WTC11 (cell line): Measurements from ENCODE around the gene TYRO3. TPM values are rescaled to one million over a fixed set of nuclear protein-coding genes. Genes with fewer than 3 reads are reported as not detected.
A peak's percentile ranks its signal among the peaks of the same experiment; 100 is the strongest.

ENCODE experiments used
- ATAC-seq: fragments of 200-7000 bp; cut with Tn5 transposase; 2 replicates; pipeline ENCODE4 v1.10.0; 2021; ENCODE audit warnings: mild to moderate bottlenecking, moderate library complexity
- CTCF ChIA-PET: fragments of 300-600 bp; sonication (Branson Sonifier 250); formaldehyde crosslinking; loops from one replicate; lab custom pipeline; 2021; ENCODE audit warnings: antibody characterized with exemption; lab: Charles Lee
- POLR2A ChIA-PET: fragments of 350-600 bp; sonication (Branson Sonifier 250); formaldehyde crosslinking; loops from one replicate; lab custom pipeline; 2021; ENCODE audit warnings: antibody characterized with exemption; lab: Charles Lee
- DNase-seq: peaks from one replicate; pipeline ENCODE4 v3.0.0; 2021; ENCODE audit warnings: low spot score
- H3K27ac Mint-ChIP-seq: 2 replicates; pipeline ENCODE4 v1.8.0; 2021; ENCODE audit warnings: mixed read lengths
- H3K27me3 Mint-ChIP-seq: 2 replicates; pipeline ENCODE4 v1.8.0; 2021; ENCODE audit warnings: low read depth, mild to moderate bottlenecking, moderate library complexity, mixed read lengths
- H3K36me3 Mint-ChIP-seq: 2 replicates; pipeline ENCODE4 v1.8.0; 2021; ENCODE audit warnings: mixed read lengths
- H3K4me1 Mint-ChIP-seq: 2 replicates; pipeline ENCODE4 v1.8.0; 2022; ENCODE audit warnings: mixed read lengths
- H3K4me3 Mint-ChIP-seq: 2 replicates; pipeline ENCODE4 v1.8.0; 2021; ENCODE audit warnings: mild to moderate bottlenecking, moderate library complexity, mixed read lengths
- H3K9me3 Mint-ChIP-seq: 2 replicates; pipeline ENCODE4 v1.8.0; 2021; ENCODE audit warnings: mixed read lengths
- CREB1 ChIP-seq: sonication (generic); formaldehyde crosslinking; IDR thresholded peaks from 2 replicates; pipeline ENCODE4 v1.8.0; 2023; ENCODE audit warnings: mild to moderate bottlenecking, missing genetic modification reagents
- GTF2I ChIP-seq: fragments of 250-450 bp; sonication (Bioruptor Pico); conservative IDR thresholded peaks from 2 replicates; pipeline ENCODE4 v1.4.0; 2021; ENCODE audit warnings: mild to moderate bottlenecking
- HMGA2 ChIP-seq: fragments of 250-450 bp; sonication (Bioruptor Pico); IDR thresholded peaks from 2 replicates; pipeline ENCODE4 v1.4.0; 2021; ENCODE audit warnings: mild to moderate bottlenecking, moderate library complexity
- IRF2 ChIP-seq: sonication (generic); formaldehyde crosslinking; IDR thresholded peaks from 2 replicates; pipeline ENCODE4 v1.8.0; 2022; ENCODE audit warnings: low read depth, missing genetic modification reagents, borderline replicate concordance
- JAZF1 ChIP-seq: fragments of 250-450 bp; sonication (Bioruptor Pico); IDR thresholded peaks from 2 replicates; pipeline ENCODE4 v1.9.0; 2021; ENCODE audit warnings: moderate library complexity, mild to moderate bottlenecking, inconsistent platforms
- KAT7 ChIP-seq: sonication (generic); formaldehyde crosslinking; IDR thresholded peaks from 2 replicates; pipeline ENCODE4 v1.8.1; 2023; ENCODE audit warnings: missing genetic modification reagents, mild to moderate bottlenecking, borderline replicate concordance
- NR2C2 ChIP-seq: sonication (generic); formaldehyde crosslinking; IDR thresholded peaks from 2 replicates; pipeline ENCODE4 v1.8.0; 2022; ENCODE audit warnings: mild to moderate bottlenecking, missing genetic modification reagents
- OVOL2 ChIP-seq: fragments of 250-450 bp; sonication (Bioruptor Pico); IDR thresholded peaks from 2 replicates; pipeline ENCODE4 v1.9.0; 2021; ENCODE audit warnings: mild to moderate bottlenecking, borderline replicate concordance
- SOX15 ChIP-seq: fragments of 250-450 bp; sonication (Bioruptor Pico); IDR thresholded peaks from 2 replicates; pipeline ENCODE4 v1.9.0; 2021; ENCODE audit warnings: mild to moderate bottlenecking
- SP1 ChIP-seq: sonication (generic); formaldehyde crosslinking; conservative IDR thresholded peaks from 2 replicates; pipeline ENCODE4 v1.8.1; 2022; ENCODE audit warnings: missing genetic modification reagents
- ZNF138 ChIP-seq: sonication (generic); formaldehyde crosslinking; conservative IDR thresholded peaks from 2 replicates; pipeline ENCODE4 v1.8.1; 2022; ENCODE audit warnings: mild to moderate bottlenecking, moderate library complexity, missing genetic modification reagents
- ZNF232 ChIP-seq: sonication (generic); formaldehyde crosslinking; IDR thresholded peaks from 2 replicates; pipeline ENCODE4 v1.8.0; 2022; ENCODE audit warnings: mild to moderate bottlenecking, missing genetic modification reagents
- ZNF263 ChIP-seq: sonication (generic); formaldehyde crosslinking; IDR thresholded peaks from 2 replicates; pipeline ENCODE4 v1.8.1; 2022; ENCODE audit warnings: low read depth, mild to moderate bottlenecking, moderate library complexity, missing genetic modification reagents
- ZNF317 ChIP-seq: sonication (generic); formaldehyde crosslinking; IDR thresholded peaks from 2 replicates; pipeline ENCODE4 v1.8.1; 2023; ENCODE audit warnings: low read depth, mild to moderate bottlenecking, moderate library complexity, missing genetic modification reagents, borderline replicate concordance
- ZNF671 ChIP-seq: fragments of 250-450 bp; sonication (Bioruptor Pico); IDR thresholded peaks from 2 replicates; pipeline ENCODE4 v1.8.0; 2021; ENCODE audit warnings: mild to moderate bottlenecking
- total RNA-seq: library from RNA; stranded (reverse); gene quantifications from 3 replicates; pipeline ENCODE4 v1.2.3, GENCODE V29; 2021
- TF ChIP-seq, protein P1 (sequence below): sonication (generic); formaldehyde crosslinking; IDR thresholded peaks from 2 replicates; pipeline ENCODE4 v1.8.1; 2022; ENCODE audit warnings: low read depth, mild to moderate bottlenecking, moderate library complexity, missing genetic modification reagents, borderline replicate concordance
- TF ChIP-seq, protein P2 (sequence below): sonication (generic); formaldehyde crosslinking; IDR thresholded peaks from 2 replicates; pipeline ENCODE4 v1.8.1; 2022; ENCODE audit warnings: low read depth, missing genetic modification reagents, borderline replicate concordance
- TF ChIP-seq, protein P3 (sequence below): sonication (generic); formaldehyde crosslinking; IDR thresholded peaks from 2 replicates; pipeline ENCODE4 v1.8.0; 2022; ENCODE audit warnings: mild to moderate bottlenecking, missing genetic modification reagents
- TF ChIP-seq, protein P4 (sequence below): sonication (generic); formaldehyde crosslinking; conservative IDR thresholded peaks from 2 replicates; pipeline ENCODE4 v1.8.1; 2022; ENCODE audit warnings: mild to moderate bottlenecking, missing genetic modification reagents
- TF ChIP-seq, protein P5 (sequence below): sonication (generic); formaldehyde crosslinking; IDR thresholded peaks from 2 replicates; pipeline ENCODE4 v1.8.1; 2023; ENCODE audit warnings: mild to moderate bottlenecking, missing genetic modification reagents, moderate library complexity
- TF ChIP-seq, protein P6 (sequence below): fragments of 250-450 bp; sonication (Bioruptor Pico); IDR thresholded peaks from 2 replicates; pipeline ENCODE4 v1.9.0; 2021; ENCODE audit warnings: mild to moderate bottlenecking, borderline replicate concordance

TYRO3 gene
- total RNA-seq, 1 experiment from 2014 or later, result 87.9 TPM

DNA sequence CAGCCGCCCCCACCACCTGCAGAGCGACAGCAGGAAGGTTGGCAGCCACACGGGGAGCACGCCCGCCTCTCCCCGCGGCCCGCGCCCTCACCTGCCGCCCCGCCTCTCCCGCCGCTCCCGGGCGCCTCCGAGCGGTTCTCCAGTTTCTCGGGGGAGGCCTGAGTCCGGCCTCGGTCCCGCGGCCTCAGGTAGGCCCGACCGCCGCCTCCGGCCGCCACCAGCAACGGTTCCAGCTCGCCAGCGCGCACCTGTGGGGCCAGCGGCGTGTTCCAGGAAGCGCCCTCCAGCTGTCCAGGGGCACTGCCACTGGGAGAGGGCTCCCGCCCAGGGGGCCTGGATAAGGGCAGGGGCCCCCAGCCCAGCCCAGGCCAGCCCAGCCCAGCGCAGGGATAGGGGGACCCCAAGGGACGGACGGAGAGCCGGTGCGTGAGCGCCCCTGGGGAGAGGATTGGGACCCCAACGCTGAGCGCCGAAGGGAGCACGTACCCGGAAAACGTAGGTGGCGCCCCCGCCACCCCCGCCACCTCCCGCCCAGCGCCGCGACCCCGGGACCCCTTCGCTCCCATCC is 47.6 kb upstream of the TYRO3 start (continued):
- TF ChIP-seq, protein P1, sequence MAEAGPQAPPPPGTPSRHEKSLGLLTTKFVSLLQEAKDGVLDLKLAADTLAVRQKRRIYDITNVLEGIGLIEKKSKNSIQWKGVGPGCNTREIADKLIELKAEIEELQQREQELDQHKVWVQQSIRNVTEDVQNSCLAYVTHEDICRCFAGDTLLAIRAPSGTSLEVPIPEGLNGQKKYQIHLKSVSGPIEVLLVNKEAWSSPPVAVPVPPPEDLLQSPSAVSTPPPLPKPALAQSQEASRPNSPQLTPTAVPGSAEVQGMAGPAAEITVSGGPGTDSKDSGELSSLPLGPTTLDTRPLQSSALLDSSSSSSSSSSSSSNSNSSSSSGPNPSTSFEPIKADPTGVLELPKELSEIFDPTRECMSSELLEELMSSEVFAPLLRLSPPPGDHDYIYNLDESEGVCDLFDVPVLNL (CRISPR knock-in tag), result no peak; the same call in 1 of the 2 replicates
- TF ChIP-seq SP1 (CRISPR knock-in tag), result 0 out of 2 replicates have a peak, but pooled peaks have one; percentile 3
- TF ChIP-seq HMGA2 (CRISPR knock-in tag), result no peak
- TF ChIP-seq SOX15, result no peak

DNA sequence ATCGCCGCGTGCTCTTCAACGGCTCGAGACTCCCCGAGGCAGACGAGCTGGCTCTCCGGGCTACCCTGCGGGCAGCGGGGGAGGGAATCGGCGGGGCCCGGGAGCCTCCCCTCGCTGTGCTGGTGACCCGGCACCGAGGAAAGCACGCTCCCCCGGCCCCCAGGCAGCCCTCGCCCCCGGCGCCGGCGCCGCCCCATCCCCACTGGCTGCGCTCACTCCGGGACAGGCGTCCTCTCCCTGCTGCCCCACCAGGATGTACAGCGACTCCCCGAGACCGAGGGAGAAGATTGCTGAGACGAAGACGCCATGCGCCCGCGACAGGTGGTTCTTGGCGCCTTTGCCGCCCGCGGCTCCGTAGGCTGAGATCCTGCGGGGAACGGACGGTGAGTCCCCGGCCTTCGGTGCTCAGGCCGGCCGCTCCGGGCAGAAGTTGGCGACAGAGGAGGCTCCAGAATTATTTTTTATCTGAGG is 47.1 kb upstream of the TYRO3 start:
- ATAC-seq (no peak), DNase-seq (peak; percentile 25)
- CTCF ChIA-PET, result interaction anchor here (1.0 to 1.5 kb wide), 6 partner anchors 11 to 393 kb away, joined by 3 to 6 read pairs (median 3); partner anchors contain the start of genes ITPKA and MAPKBP1
- peaks cover 79% of the 10 kb centered on the region for H3K27me3 Mint-ChIP-seq
- peak overlapping the region; percentile 82 for H3K4me3 Mint-ChIP-seq
- H3K4me1 Mint-ChIP-seq, result peaks cover 18% of the 10 kb centered on the region
- TF ChIP-seq CREB1 (CRISPR knock-in tag) (no peak), KAT7 (CRISPR knock-in tag) (no peak), OVOL2 (CRISPR knock-in tag) (no peak), ZNF263 (CRISPR knock-in tag) (no peak), ZNF232 (CRISPR knock-in tag) (no peak), SOX15 (no peak), IRF2 (CRISPR knock-in tag) (no peak), NR2C2 (CRISPR knock-in tag) (no peak), ZNF138 (CRISPR knock-in tag) (no peak), ZNF317 (CRISPR knock-in tag) (no peak), GTF2I (no peak), ZNF671 (CRISPR knock-in tag) (no peak), JAZF1 (CRISPR knock-in tag) (no peak)
- TF ChIP-seq, protein P1 (CRISPR knock-in tag), result no peak
- TF ChIP-seq, protein P2, sequence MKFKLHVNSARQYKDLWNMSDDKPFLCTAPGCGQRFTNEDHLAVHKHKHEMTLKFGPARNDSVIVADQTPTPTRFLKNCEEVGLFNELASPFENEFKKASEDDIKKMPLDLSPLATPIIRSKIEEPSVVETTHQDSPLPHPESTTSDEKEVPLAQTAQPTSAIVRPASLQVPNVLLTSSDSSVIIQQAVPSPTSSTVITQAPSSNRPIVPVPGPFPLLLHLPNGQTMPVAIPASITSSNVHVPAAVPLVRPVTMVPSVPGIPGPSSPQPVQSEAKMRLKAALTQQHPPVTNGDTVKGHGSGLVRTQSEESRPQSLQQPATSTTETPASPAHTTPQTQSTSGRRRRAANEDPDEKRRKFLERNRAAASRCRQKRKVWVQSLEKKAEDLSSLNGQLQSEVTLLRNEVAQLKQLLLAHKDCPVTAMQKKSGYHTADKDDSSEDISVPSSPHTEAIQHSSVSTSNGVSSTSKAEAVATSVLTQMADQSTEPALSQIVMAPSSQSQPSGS (CRISPR knock-in tag), result no peak
- TF ChIP-seq, protein P3, sequence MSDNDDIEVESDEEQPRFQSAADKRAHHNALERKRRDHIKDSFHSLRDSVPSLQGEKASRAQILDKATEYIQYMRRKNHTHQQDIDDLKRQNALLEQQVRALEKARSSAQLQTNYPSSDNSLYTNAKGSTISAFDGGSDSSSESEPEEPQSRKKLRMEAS, result no peak
- TF ChIP-seq, protein P4, sequence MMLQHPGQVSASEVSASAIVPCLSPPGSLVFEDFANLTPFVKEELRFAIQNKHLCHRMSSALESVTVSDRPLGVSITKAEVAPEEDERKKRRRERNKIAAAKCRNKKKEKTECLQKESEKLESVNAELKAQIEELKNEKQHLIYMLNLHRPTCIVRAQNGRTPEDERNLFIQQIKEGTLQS (CRISPR knock-in tag), result no peak
- TF ChIP-seq, protein P5, sequence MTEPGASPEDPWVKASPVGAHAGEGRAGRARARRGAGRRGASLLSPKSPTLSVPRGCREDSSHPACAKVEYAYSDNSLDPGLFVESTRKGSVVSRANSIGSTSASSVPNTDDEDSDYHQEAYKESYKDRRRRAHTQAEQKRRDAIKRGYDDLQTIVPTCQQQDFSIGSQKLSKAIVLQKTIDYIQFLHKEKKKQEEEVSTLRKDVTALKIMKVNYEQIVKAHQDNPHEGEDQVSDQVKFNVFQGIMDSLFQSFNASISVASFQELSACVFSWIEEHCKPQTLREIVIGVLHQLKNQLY (CRISPR knock-in tag), result no peak
- TF ChIP-seq, protein P6, sequence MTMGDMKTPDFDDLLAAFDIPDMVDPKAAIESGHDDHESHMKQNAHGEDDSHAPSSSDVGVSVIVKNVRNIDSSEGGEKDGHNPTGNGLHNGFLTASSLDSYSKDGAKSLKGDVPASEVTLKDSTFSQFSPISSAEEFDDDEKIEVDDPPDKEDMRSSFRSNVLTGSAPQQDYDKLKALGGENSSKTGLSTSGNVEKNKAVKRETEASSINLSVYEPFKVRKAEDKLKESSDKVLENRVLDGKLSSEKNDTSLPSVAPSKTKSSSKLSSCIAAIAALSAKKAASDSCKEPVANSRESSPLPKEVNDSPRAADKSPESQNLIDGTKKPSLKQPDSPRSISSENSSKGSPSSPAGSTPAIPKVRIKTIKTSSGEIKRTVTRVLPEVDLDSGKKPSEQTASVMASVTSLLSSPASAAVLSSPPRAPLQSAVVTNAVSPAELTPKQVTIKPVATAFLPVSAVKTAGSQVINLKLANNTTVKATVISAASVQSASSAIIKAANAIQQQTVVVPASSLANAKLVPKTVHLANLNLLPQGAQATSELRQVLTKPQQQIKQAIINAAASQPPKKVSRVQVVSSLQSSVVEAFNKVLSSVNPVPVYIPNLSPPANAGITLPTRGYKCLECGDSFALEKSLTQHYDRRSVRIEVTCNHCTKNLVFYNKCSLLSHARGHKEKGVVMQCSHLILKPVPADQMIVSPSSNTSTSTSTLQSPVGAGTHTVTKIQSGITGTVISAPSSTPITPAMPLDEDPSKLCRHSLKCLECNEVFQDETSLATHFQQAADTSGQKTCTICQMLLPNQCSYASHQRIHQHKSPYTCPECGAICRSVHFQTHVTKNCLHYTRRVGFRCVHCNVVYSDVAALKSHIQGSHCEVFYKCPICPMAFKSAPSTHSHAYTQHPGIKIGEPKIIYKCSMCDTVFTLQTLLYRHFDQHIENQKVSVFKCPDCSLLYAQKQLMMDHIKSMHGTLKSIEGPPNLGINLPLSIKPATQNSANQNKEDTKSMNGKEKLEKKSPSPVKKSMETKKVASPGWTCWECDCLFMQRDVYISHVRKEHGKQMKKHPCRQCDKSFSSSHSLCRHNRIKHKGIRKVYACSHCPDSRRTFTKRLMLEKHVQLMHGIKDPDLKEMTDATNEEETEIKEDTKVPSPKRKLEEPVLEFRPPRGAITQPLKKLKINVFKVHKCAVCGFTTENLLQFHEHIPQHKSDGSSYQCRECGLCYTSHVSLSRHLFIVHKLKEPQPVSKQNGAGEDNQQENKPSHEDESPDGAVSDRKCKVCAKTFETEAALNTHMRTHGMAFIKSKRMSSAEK (CRISPR knock-in tag), result no peak
- no peak overlapping the region for H3K27ac Mint-ChIP-seq
- no peaks in the 10 kb centered on the region for H3K9me3 Mint-ChIP-seq
- H3K36me3 Mint-ChIP-seq, result peaks cover 8% of the 10 kb centered on the region
- POLR2A ChIA-PET, result no interaction called here
